SK-N-SH treated with all-trans-retinoic acid at 6 μM for 48 hours (cell line): Measurements from ENCODE around the gene LYL1.

ENCODE experiments used
- OSR1 ChIP-seq: fragments of 250-450 bp; sonication (Bioruptor Pico); IDR thresholded peaks from 2 replicates; pipeline ENCODE4 v1.8.0; 2022; ENCODE audit warnings: moderate library complexity, mild to moderate bottlenecking, inconsistent platforms
- ZFP30 ChIP-seq: fragments of 450-650 bp; formaldehyde crosslinking; IDR thresholded peaks from 2 replicates; pipeline ENCODE4 v1.5.0; 2022; ENCODE audit warnings: mild to moderate bottlenecking, moderate library complexity

DNA sequence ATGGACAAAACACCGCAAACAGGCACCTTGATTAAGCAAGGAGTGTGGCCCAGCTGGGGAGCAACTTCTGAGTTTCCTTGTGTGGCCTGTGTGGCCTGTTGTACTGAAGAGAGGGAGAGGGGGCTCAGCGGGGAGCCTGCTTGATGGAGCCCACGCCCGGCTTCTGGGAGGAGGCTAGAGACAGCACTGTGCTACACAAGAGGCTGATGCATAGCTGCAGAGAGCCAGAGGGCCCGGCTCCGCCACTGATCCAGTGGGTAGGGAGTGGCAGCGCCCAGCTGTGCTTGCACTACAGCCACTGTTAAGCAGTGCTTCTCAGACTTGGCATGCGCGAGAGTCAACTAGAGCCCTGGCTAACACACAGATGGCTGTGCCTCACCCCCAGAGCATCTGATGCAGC, 19.0 kb downstream of the LYL1 start:
- no peak for TF ChIP-seq OSR1 (CRISPR knock-in tag)
- TF ChIP-seq ZFP30 (CRISPR knock-in tag) = no peak
